HepG2 (cell line): ENCODE measurements around the gene TK1. TPM values are rescaled to one million over a fixed set of nuclear protein-coding genes. Genes with fewer than 3 reads are reported as not detected.
A peak's percentile ranks its signal among the peaks of the same experiment; 100 is the strongest.

Experiments used
- ATF1 ChIP-seq: IDR thresholded peaks from 2 replicates; pipeline ENCODE4 v1.6.1; 2016; ENCODE audit warnings: mild to moderate bottlenecking, control low read depth
- CBFB ChIP-seq: sonication (generic); formaldehyde crosslinking; IDR thresholded peaks from 2 replicates; pipeline ENCODE4 v1.4.0; 2020; ENCODE audit warnings: missing genetic modification reagents
- CENPBD1 ChIP-seq: sonication (generic); formaldehyde crosslinking; IDR thresholded peaks from 2 replicates; pipeline ENCODE4 v1.8.0; 2022; ENCODE audit warnings: missing genetic modification reagents, low read depth, mild to moderate bottlenecking, borderline replicate concordance
- CHD2 ChIP-seq: IDR thresholded peaks from 2 replicates; pipeline ENCODE4 v1.6.1; 2011; ENCODE audit warnings: low read depth, low read length, improper control_type of control experiment
- DMAP1 ChIP-seq: IDR thresholded peaks from 2 replicates; pipeline ENCODE4 v1.6.1; 2016
- ELF3 ChIP-seq: IDR thresholded peaks from 2 replicates; pipeline ENCODE4 v1.6.1; 2016; ENCODE audit warnings: missing genetic modification reagents, missing compliant biosample characterization
- GABPA ChIP-seq, 2 experiments: IDR thresholded peaks; 2 replicates each; pipeline ENCODE4 v1.6.1; 2011 to 2016; ENCODE audit warnings: low read depth in 2 of 2, low read length in 1 of 2, missing biosample characterization in 1 of 2, missing genetic modification characterization in 1 of 2
- HINFP ChIP-seq: sonication (generic); formaldehyde crosslinking; IDR thresholded peaks from 2 replicates; pipeline ENCODE4 v1.4.0; 2020; ENCODE audit warnings: low read depth, mild to moderate bottlenecking, missing genetic modification reagents
- HNRNPLL ChIP-seq: fragments of 200-400 bp; formaldehyde crosslinking; IDR thresholded peaks from 2 replicates; pipeline ENCODE4 v1.6.1; 2017; ENCODE audit warnings: mild to moderate bottlenecking, low read depth, low read length; ENCODE audit not compliant: poor library complexity, severe bottlenecking
- PCBP1 ChIP-seq: fragments of 200-400 bp; formaldehyde crosslinking; IDR thresholded peaks from 2 replicates; pipeline ENCODE4 v1.6.1; 2017; ENCODE audit warnings: mild to moderate bottlenecking, low read depth, low read length, borderline replicate concordance
- SMAD3 ChIP-seq: sonication (generic); formaldehyde crosslinking; IDR thresholded peaks from 2 replicates; pipeline ENCODE4 v1.4.0; 2020; ENCODE audit warnings: missing genetic modification reagents
- TFAP4 ChIP-seq: sonication (generic); IDR thresholded peaks from 2 replicates; pipeline ENCODE4 v1.6.1; 2016; ENCODE audit warnings: low read depth, borderline replicate concordance
- ZFP36L2 ChIP-seq: sonication (generic); formaldehyde crosslinking; IDR thresholded peaks from 2 replicates; pipeline ENCODE4 v1.4.0; 2020; ENCODE audit warnings: missing genetic modification reagents
- ZKSCAN5 ChIP-seq: sonication (generic); formaldehyde crosslinking; IDR thresholded peaks from 2 replicates; pipeline ENCODE4 v1.5.1; 2020; ENCODE audit warnings: mild to moderate bottlenecking, missing genetic modification reagents
- ZNF501 ChIP-seq: sonication (generic); formaldehyde crosslinking; IDR thresholded peaks from 2 replicates; pipeline ENCODE4 v1.5.1; 2020; ENCODE audit warnings: mild to moderate bottlenecking, moderate library complexity, missing genetic modification reagents
- polyA plus RNA-seq, 8 experiments: library from polyadenylated mRNA; depleted of rRNA in 3 of 8; stranded (reverse) in 7 of 8; unstranded in 1 of 8; fragments of >200 nt; fragmentation: Illumina TruSeq in 4 of 8; extraction: Trizol in 4 of 8; gene quantifications; 2 replicates each; pipeline versions ENCODE4 v1.2.1 to v1.2.3, GENCODE V29; 2011 to 2016; ENCODE audit warnings: low read depth in 4 of 8, missing spikeins in 1 of 8, mixed read lengths in 1 of 8; ENCODE audit not compliant: insufficient read depth in 1 of 8
- total RNA-seq, 5 experiments: library from RNA; depleted of rRNA; stranded (reverse); fragments of >200 nt; fragmentation: Illumina TruSeq; extraction: Trizol; gene quantifications; 2 replicates each; pipeline ENCODE4 v1.2.3, GENCODE V29; 2016; ENCODE audit warnings: low read depth in 1 of 5

Gene TK1
- total and polyA plus RNA-seq, 2 of the 13 experiments (the other 11 are each of a cell fraction or from before 2014, with no cell fraction given): 45.0 to 96.0 TPM

GRCh38 chr17:78205124-78205775 is 18.4 kb upstream of the TK1 start (continued):
- TF ChIP-seq TFAP4 (no peak), ZNF501 (no peak), ATF1 (no peak), ZFP36L2 (CRISPR knock-in tag) (no peak), DMAP1 (CRISPR knock-in tag) (no peak), CENPBD1 (no peak), HINFP (CRISPR knock-in tag) (no peak), GABPA (IDR thresholded peaks at IDR 0.05; ENCODE audit: low read depth, low read length) (no peak), GABPA (CRISPR knock-in tag; IDR thresholded peaks at IDR 0.05; ENCODE audit: low read depth) (no peak), ELF3 (no peak), ZKSCAN5 (CRISPR knock-in tag) (no peak), HNRNPLL (peak; percentile 19), PCBP1 (0 out of 2 replicates have a peak, but pooled peaks have one; percentile 37), SMAD3 (CRISPR knock-in tag) (no peak), CHD2 (no peak), CBFB (CRISPR knock-in tag) (no peak)
